NCI-H128 (cell line): Measurements from ENCODE around the gene GREB1.

Experiments used
- DNase-seq: peaks from one replicate; lab custom pipeline; 2025; ENCODE audit not compliant: unreplicated experiment; lab: John Stamatoyannopoulos, UW

GREB1 gene

DNA sequence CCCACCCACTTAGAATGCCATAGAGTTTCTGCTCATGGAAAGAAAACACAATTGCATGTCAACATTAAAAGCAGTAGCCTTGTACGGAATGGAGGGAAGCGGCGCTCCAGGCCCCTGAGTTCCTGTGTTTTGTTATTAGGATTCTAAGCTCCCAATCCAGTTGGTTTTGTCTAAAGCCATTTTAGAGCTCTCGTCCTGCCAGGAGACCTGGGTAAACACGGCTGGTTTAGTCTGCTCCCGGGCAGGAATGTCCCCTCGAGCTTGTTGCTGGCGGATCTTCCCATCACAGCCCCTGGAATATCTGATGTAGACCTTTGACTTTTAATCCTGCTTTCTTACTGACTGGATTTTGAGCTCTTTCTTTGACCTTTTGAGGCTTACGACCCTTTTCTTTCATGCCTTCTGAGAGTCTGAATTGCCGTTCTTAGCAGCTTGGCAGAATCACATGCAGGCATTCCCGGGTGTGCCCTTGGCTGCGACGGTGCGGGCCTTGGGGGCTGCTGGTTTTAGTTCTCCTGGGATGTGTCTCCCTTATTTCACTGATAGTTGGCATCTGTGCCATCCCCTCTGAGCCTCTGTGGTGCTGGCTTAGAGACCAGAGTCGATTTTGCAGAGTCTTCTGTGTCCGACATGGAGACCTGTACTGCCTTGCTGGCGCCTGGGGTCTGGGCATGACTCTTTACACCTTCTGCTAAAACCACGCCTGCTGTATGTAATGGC is 25.4 kb downstream of the GREB1 start:
- no peak for DNase-seq

DNA sequence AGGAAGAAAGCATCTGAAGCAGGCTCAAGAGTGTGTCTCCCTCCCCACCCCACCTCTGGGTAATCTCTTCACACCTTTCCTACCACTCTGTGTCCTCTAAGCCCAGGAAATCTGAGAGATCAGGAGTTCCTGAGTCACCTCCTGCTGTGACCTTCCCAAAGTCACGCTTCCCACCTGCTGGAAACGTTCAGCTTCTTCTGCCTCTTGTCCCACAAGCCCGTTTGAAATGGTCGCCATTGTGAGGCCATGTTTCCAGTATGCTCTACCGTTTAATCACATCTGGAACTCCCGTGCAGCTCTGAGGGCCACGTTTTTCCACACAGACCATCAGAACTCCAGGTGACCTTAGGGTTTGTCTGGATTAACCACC is 25.9 kb downstream of the GREB1 start:
- no peak for DNase-seq

DNA sequence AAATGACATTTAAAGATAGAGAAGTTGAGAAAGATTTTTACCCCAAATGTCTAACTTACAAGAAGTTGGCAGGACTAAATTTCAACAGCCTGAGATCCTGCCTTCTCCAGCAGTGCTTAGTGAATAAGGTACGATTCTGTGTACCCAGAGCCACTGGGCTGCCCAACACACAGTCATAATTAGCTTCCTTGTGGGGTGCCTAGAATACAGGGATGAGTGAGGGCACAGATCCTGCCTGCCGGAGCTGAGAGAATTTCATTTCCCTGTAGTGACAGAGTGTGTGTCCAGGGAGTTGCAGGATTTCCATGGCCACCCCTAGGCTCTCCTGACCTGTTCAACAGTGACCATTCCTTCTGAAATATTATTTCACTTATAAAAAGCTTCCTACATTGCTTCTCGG is 27.0 kb downstream of the GREB1 start:
- no peak for DNase-seq

DNA sequence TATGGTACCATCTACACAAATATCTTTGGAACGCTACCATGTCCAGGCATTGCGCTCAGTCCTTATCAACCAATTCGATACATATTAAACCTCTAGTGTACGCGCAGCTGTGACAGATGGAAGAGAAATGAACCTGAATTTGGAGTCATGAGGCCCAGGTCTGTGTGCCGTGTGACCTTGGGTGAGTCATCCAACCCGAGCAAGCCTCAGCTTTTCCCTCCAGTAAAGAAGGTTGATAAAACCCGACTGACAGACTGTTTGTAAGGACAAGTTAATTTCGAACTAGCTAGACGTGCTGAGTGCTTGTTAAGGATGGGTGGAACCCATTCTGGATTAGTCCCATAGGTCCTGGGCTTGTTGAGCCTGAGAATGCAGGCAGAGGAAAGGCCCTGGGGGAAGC is 28.2 kb downstream of the GREB1 start:
- no peak for DNase-seq

DNA sequence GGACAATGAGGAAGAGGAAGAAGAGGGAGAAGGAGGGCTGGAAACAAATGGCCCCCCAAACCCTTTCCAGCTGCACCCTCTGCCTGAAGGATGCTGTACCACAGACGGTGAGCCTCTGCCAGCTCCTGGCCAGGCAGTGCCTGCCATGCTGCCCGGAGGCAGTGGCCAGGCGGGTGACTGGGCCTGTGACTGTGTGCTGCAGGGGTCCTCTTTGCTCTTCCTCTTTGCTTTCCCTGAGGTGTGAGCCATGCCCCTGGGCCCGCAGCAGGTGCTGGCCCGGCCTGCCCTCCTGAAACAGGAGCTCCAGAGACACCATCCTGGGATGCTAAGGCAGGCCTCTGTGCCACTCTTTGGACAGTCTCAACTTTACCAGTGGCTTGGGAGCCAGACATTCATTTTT is 28.6 kb downstream of the GREB1 start:
- DNase-seq, result no peak

DNA sequence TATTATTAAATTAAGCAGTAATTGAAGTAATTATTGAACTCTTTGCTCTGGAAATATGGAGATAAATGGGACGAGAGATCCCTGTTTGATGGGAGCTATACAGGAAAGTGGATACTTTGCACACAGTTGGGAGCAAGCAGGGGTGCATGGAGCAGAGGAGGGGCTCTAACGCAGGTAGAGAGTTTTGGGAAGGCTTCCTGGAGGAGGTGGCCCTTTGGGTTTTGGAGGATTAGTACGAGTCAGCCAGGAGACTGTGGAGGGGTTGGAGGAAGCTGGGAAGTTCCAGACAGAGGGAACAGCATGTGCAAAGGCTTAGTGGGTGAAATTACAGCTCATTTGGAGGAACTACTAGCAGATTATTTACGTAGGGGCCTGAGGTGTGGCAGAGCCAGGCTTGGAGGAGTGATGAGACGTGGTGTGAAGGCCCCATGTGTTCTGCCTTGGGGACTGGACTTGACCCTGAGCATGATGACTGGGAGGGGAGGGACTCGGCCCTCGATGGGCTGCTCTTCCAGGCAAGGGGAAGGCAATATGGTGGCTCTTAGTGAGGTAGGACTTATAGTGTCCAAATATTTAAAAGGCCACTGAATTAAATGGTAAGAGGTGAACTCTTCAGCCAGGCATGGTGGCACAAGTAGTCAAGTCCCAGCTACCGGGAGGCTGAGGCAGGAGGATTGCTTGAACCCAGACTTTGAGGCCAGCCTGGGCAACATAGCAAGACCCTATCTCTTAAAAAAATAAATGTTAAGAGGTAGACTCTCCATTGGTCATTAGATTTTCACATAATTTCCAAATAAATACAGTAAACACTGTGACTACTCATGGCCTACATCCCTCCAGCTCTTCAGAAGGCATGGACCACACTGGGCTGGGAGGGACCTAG is 30.2 kb downstream of the GREB1 start:
- no peak for DNase-seq

DNA sequence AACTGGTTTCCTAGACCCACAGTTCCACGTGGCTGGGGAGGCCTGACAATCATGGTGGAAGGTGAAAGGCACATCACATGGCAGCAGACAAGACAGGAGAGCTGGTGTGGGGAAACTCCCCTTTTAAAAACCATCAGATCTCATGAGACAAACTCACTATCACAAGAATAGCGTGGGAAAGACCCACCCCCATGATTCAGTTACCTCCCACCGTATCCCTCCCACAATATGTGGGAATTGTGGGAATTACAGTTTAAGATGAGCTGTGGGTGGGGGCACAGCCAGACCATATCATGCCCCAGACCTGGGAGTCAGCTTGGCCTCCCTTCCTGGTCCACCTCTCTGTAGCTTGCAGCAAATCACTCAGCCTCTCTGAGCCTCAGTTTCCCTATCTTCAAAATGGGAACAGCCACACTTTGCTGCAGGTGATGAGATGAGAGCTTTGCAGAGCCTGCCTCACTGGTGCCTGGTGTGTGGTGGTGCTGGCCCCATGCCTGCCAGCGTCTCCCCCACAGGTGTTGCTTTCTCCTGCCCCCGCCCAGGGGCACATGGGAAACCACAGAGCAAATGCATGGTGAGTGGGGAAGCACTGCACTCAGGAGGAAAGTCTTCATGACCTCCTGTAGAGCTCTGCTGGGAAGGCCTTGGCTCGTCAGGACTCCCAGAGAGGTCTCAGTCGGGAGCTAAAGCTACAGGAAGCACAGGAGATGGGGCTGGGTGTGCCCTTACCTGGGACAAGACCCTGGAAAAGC is 31.1 kb downstream of the GREB1 start:
- DNase-seq, result no peak

DNA sequence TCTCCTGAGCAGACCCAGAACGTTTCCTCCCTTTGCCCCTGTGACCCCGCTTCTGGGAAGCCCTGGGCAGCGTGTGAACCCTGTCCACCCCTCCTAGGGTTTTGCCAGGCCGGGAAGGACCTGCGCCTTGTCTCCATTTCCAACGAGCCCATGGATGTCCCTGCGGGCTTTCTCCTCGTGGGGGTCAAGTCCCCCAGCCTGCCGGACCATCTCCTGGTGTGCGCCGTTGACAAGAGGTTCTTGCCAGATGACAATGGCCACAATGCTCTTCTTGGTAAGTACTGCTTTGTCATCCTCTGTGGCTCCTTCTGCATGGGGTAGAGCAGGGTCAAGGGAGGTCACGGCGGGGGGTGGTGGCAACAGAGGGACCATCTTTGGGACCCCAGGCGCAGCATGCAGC is 32.5 kb downstream of the GREB1 start:
- DNase-seq, result no peak

DNA sequence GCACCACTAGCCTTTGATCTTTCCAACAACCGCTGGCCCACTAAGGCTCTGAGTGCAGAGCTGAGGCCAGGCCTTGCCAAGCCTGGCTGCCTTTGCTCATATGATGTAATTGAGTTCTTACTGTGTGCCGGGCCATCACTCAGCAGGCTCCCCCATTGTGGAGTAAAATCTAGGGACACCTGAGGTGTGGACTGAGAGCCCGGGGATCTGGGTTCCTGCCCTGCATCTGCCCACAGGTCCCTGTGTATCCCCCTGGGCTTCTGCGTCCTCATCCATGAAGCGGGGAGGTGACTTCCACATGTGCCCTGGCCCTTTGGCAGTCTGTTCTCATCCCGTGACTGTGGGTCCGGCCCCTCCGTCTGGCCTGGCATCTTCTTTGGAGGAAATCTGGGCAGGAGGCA is 33.8 kb downstream of the GREB1 start:
- no peak for DNase-seq

DNA sequence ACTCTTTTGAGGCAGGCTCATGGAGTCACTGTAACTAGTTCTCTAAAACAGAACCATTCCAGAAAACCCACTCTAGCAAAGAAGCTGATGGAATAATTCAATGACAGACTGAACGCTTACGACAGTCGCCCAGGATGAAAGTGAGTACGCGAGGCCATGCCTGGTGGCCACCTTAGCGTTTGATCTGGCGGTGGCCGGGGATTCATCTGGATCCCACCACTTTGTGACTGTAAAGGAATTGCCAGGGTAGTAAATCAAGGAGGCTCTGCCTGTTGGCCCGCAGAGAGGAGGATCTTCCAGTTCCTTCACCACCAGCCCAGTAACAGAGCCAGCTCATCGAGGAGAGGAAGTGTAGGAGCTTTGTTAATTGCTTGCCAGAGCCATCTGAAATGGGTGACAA is 34.6 kb downstream of the GREB1 start:
- no peak for DNase-seq

DNA sequence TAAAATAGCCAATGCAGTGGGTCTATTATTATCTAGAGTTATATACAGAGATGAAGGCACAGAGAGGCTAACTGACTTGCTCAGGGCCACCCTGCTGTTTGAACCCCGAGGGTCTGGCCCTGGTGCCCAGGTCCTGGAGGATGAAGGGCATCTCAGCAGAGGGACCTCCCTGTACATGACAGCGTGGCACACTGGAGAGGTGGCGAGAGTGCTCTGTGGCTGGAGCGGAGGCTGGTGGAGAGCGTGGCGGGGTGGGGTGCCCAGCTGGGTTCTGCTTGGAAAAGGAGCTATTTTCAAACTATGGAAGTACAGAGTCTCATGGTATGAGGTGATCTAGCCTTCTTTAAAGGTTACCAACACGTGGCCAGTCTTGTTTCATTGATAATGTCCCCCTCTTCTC is 35.8 kb downstream of the GREB1 start:
- DNase-seq, result no peak

DNA sequence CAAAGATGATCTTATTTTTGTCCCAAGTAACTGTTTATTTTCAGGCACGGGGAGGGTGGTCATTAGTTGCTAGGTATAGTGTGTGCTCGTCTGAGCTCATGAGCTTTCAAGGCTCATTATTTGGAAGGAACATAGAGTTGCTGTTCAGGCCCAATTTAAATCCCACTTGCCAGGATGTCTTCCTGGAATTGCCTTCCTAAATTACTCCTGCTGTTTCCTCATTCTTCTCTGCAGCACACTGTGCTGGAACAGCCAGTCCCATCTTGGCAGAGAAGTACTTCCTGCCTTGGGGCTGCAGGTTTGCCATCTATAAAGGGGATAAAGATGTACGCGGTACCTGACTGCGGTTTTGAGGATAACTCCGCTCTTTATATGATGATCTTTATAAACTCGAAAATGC is 37.3 kb downstream of the GREB1 start:
- DNase-seq, result no peak

DNA sequence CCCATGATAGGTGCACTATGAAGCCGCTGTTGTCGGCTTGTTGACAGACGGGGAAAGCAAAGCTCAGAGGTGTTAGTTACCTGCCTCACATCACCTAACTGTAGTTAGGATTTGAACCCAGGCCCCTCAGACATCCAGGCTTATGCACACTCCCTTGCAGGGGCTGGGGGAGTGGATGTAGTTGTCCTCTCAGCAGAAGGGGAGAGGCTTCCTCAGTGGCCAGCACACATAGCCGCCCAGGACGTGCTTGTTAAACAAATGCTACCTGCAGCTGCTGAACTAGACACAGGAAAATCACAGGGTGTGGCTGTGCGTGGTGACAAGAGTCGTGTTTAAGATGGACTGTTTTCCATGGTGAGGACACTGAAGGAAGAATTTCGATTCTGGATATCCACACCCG is 39.2 kb downstream of the GREB1 start:
- DNase-seq, result no peak

DNA sequence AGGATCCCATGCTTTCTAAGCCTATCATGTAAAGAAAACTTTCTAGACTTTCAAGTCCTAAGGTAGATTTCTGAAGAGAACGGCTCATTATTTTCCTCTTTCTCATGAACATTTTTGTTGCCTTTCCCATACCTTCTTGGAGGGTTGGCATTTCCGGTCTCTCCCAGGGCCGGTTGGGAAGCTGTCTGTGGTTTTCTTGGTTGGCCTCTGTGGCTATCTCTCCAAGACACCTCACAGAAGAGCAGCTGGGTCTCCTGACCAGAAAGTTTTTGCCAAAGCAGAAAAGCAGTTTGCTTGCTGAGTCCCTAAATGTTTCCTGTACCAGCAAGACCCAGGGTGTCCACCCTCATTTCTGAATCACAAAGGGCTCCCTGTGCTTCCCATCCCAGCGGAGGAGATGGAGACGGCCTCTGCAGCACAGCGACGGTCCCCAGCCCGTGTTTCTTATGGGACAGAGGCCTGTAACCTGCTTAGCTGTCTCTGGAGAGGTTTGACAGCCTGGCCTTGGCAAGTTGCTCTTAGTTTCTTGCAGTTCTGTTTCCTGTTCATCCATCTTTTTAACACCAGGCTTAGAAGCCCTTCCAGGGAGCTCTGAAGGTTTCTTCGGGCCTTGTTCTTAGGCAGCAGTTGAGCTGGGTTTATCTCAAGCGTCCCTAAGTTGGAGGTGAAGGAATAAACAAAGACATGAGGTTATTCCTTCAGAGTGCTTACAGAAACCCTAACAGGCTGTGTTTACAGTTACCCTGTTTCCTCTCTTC is 39.8 kb downstream of the GREB1 start:
- DNase-seq, result no peak

DNA sequence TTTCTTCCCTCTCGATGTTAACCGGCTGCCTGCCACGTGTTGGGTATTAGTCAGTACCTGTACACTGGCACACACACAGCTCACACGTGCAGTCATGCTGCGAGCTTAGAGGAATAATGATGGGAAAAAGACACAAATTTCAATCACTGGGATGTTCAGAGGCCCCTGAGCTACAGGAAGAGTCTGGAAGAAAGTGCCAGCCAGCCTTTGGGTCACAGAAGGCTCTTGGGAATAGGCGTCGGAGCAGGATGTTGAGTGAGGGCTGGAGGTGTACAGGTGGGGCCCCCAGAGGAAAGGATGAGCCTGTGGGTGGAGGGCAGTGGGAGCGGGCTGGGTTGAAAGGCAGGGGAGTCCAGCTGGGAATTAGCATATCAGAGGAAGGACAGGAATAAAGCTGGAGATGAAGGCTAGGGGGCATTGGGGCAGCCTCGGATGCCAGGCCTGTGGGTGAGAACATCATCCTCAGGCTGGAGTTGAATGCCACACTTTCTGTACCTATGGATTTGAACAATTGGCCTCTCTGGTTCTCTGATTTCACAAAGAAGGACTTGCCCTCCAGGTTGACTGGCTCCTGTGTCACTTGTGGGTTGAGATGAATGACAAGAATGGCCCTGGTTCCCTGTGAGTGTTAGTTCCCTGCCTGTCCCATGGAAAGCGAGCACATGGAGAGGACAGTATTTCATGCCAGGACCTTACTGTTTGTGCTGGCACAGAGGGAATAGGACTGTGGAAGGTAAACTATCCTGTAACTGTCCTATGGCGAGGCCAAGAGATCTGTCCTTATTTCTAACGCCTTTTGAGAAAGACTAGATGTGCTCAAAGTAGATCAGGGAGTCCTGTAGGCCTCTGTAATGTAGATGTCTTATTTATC is 40.6 kb downstream of the GREB1 start:
- DNase-seq, result no peak

DNA sequence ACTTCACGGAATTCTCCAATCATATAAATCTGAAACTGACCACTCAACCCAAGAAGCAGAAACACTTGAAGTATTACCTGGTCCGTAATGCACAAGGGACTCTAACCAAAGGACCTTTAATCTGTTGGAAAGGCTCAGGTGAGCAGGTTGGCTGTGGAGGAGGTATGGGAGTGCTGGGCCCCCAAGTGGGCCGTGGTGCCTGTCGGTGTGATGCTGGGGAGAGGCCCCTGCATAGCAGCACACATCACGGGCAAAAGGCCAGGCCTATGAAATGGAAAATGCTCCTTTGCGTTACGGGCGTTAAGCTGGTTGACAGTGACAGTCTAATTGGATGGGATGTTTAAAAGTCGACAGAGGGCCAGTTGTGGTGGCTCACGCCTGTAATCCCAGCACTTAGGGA is 42.6 kb downstream of the GREB1 start:
- DNase-seq, result no peak

DNA sequence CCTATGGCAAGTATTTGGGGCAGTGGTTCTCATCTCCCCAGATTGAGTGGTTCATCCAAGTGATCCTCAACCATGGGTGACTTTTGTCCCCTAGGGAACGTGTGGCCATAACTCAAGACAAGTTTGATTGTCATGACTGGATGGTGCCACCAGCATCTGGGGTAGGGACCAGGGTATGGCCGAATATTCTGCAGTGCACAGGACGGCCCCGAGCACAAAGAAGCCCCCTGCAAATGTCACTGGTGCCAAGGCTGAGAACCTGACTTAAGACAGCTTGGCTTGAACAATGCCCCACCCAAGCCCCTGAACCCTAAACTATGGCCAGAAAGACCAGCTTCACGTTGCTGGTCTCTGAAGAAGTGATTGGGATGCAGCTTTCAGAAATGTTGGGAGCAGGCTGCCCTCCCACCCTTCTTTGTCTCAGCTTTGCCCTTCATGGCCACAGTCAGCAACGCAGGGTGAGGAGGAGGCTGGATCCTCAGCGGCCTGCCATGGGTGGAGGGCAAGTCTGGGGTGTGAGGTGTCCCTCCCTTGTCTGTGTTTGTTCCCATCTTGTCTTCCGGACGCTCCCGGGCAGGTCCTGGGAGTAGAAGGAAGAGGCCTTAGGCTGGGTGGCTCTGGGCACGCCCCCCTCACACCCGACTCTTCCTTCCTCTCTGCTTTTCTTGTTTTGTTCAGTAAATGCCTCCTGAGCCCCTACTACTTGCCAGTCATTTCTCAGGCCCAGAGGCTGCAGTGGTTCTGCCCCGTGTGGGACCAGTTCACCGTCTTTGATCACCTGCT is 43.4 kb downstream of the GREB1 start:
- no peak for DNase-seq

DNA sequence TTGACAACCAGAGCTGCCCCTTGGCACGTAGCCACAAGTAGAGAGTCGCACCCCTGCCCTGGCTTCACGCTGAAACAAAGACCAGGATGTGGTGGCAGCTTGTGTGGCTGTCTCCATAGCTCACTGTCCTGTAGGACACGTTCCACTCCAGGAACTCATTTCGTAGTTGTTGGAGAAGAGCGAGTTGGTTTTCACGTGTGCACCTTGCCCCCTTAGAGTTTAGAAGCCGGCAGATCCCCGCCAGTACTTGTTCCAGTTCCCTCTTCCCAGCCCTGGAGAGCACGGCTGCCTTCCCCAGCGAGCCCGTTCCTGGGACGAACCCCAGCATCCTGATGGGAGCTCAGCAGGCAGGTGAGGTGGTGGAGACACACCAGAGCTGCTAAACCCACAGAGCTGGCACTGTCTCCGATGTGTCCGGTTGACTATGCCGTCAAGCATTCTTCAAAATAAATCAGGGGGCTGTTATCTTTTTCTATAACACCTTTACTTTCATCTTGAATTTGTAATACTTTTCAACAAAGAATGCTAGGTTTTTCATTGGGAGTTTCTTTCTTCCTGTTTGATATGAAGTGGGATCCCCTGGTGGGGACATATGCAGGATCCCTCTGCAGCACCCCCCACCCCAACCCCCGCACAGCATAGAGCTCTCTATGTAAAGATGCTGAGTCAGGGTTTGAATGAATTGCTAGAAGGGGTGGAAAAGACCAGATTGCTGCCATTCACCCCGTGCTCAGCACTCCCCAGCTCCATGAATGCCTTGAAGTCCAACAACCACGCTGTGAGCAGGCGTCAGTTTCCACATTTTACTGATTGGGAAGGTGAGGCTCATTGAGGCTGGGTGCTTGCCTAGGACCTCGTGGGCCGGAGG is 44.5 kb downstream of the GREB1 start:
- no peak for DNase-seq
